Muscle layer of colon (tissue), 2 donors: ENCODE measurements around the gene SZRD1.

Source experiments
- H3K27ac ChIP-seq: one replicate; pipeline ENCODE4 v1.7.0; 2013; ENCODE audit warnings: low read depth, mild to moderate bottlenecking, low read length, moderate library complexity
- H3K27me3 ChIP-seq, 2 donors: one replicate each; pipeline ENCODE4 v1.7.0; 2013; ENCODE audit warnings: low read length in 2 of 2, mild to moderate bottlenecking in 2 of 2; ENCODE audit not compliant: insufficient read depth in 2 of 2, control insufficient read depth in 1 of 2
- H3K36me3 ChIP-seq: one replicate; pipeline ENCODE4 v1.7.0; 2013; ENCODE audit warnings: mild to moderate bottlenecking, low read length; ENCODE audit not compliant: insufficient read depth
- H3K4me1 ChIP-seq: one replicate; pipeline ENCODE4 v1.7.0; 2013; ENCODE audit warnings: mild to moderate bottlenecking, low read length; ENCODE audit not compliant: insufficient read depth
- H3K4me3 ChIP-seq, 2 donors: one replicate each; pipeline ENCODE4 v1.7.0; 2013; ENCODE audit warnings: low read length in 2 of 2, low read depth in 1 of 2, mild to moderate bottlenecking in 1 of 2, moderate library complexity in 1 of 2
- H3K9ac ChIP-seq: one replicate; pipeline ENCODE4 v1.7.0; 2013; ENCODE audit warnings: low read length
- H3K9me3 ChIP-seq: one replicate; pipeline ENCODE4 v1.7.0; 2013; ENCODE audit warnings: mild to moderate bottlenecking, low read length
- donor health status: abdominal sarcoma.
- donor health status: Adenocarcinoma of cecum.

Gene SZRD1

DNA sequence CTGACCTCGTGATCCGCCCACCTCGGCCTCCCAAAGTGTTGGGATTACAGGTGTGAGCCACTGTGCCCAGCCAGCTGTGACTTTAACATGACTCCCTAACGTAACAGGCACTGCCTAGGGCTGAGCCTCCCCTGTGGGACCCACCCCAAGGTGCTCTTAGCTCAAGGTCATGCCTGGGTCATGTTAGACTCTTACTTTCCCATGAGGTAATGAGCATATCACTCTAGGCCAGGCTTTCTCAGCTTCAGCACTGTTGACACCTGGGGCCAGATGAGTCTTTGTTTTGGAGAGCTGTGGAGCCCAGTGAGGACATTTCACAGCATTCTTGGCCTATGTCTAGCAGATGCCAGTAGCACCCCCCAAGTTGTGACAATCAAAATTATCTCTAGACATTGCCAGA lies 78.0 kb downstream of the SZRD1 start:
- peaks cover 53% of the 10 kb centered on the region for H3K36me3 ChIP-seq
- H3K27ac ChIP-seq: no peak overlapping the region

GRCh38 chr1:16446116-16446515 lies 79.1 kb downstream of the SZRD1 start:
- no peaks in the 10 kb centered on the region for H3K9me3 ChIP-seq
- H3K9ac ChIP-seq: no peak overlapping the region
- peaks cover 28% of the 10 kb centered on the region for H3K4me1 ChIP-seq
- no peak overlapping the region for H3K27ac ChIP-seq
- H3K27me3 ChIP-seq: no peaks in the 10 kb centered on the region
- H3K4me3 ChIP-seq: no peak overlapping the region
- H3K36me3 ChIP-seq: peaks cover 58% of the 10 kb centered on the region

More for the DNA sequence above, 78.0 kb downstream of the SZRD1 start:
- Histone ChIP-seq H3K9me3 (no peaks in the 10 kb centered on the region), H3K4me3 (no peak overlapping the region), H3K4me1 (peaks cover 28% of the 10 kb centered on the region), H3K27me3 (no peaks in the 10 kb centered on the region), H3K9ac (no peak overlapping the region)

- Histone ChIP-seq H3K4me1 (peaks cover 13% of the 10 kb centered on the region), H3K27me3 (no peaks in the 10 kb centered on the region), H3K27ac (no peak overlapping the region), H3K4me3 (no peak overlapping the region), H3K9ac (no peak overlapping the region), H3K9me3 (no peaks in the 10 kb centered on the region), H3K36me3 (peaks cover 70% of the 10 kb centered on the region)
Measured at GRCh38 chr1:16447641-16448040, 80.6 kb downstream of the SZRD1 start.
